Heart left ventricle (tissue), 13 donors: ENCODE results near the gene CUL5.

Experiments used
- POLR2A ChIP-seq, 2 donors: fragments of 450-650 bp; IDR thresholded peaks; one replicate each; pipeline ENCODE4 v1.6.1; 2017; ENCODE audit warnings: antibody characterized with exemption in 2 of 2, mild to moderate bottlenecking in 2 of 2, moderate library complexity in 2 of 2
- TF ChIP-seq, protein P1 (sequence below), 12 donors: fragments of 200-600 bp; sonication (generic) in 4 of 12; IDR thresholded peaks; one replicate each; pipeline versions ENCODE4 v1.5.0 to v1.8.0; 2018 to 2022; ENCODE audit warnings: antibody characterized with exemption in 12 of 12, mild to moderate bottlenecking in 5 of 12
- donor health status: ischemic (EF 13 %, LVEDD 7.1; RV severe dilation, severe dysfunction).
- donor health status: DM: no; HTN: yes; CAD: no.
- donor health status: DM: no; HTN: no; CAD: no.
- donor health status: ischemic (EF 25% LVEDD 6.9; RV normal size, moderate dysfunction).
- donor health status: ischemic (EF 25% LVEDD 5.7; RV mildly dilated, moderate dysfunction).
- donor health status: ischemic (EF 35%, LVEDD 5.7; RV mildly dilated, moderate dysfunction).
- donor health status: nonischemic (EF 11% LVEDD 7.7; RV severe dilation, severe dysfunction).
- donor health status: DM: yes; HTN: yes; CAD: no.
- donor health status: PGD.
- donor health status: ischemic (EF 29% LVEDD 5.4; RV normal size, mild dysfunction).
- donor health status: nonischemic (EF 23%, LVEDD 6.1; RV moderate dilation, normal function).

DNA sequence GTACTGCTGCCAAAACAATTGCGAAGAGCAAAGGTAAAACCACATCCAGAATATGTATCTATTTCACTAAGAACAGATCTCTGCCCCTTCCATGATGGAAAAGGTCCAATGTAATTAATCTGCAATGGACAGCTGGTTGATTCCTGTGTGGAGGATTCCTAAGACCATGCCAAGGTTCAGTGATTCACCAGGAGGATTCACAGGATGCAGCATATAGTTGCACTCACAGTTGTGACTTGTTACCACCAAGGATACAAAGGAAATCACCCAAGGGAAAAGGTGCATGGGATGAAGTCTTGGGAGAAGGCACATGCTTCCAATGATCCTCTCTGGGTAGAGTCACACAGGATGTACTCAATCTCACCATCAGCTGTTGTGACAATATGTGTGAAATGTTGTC, 35.1 kb upstream of the CUL5 start:
- TF ChIP-seq, protein P1, sequence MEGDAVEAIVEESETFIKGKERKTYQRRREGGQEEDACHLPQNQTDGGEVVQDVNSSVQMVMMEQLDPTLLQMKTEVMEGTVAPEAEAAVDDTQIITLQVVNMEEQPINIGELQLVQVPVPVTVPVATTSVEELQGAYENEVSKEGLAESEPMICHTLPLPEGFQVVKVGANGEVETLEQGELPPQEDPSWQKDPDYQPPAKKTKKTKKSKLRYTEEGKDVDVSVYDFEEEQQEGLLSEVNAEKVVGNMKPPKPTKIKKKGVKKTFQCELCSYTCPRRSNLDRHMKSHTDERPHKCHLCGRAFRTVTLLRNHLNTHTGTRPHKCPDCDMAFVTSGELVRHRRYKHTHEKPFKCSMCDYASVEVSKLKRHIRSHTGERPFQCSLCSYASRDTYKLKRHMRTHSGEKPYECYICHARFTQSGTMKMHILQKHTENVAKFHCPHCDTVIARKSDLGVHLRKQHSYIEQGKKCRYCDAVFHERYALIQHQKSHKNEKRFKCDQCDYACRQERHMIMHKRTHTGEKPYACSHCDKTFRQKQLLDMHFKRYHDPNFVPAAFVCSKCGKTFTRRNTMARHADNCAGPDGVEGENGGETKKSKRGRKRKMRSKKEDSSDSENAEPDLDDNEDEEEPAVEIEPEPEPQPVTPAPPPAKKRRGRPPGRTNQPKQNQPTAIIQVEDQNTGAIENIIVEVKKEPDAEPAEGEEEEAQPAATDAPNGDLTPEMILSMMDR (IDR thresholded peaks at IDR 0.05): no peak
- TF ChIP-seq POLR2A (IDR thresholded peaks at IDR 0.05): no peak
